Activated T-helper 2 cell treated with anti-CD3 and anti-CD28 coated beads, Interferon-gamma antibody, Interleukin-2, Interleukin-4, amounts not matched to agents 10 μg/mL and 5 μg/mL and 100 μg/mL, durations not matched to agents 14 hours and 24 hours and 36 hours (primary cell): Measurements from ENCODE around the gene FREM1. TPM values are rescaled to one million over a fixed set of nuclear protein-coding genes. Genes with fewer than 3 reads are reported as not detected.

Source experiments
- DNase-seq: peaks from one replicate; pipeline ENCODE4 v3.0.0; 2021; ENCODE audit warnings: low spot score
- H3K27ac Mint-ChIP-seq: one replicate; pipeline ENCODE4 v1.8.0; 2021; ENCODE audit warnings: mixed read lengths
- H3K27me3 Mint-ChIP-seq: one replicate; pipeline ENCODE4 v1.8.0; 2021; ENCODE audit warnings: low read depth, mixed read lengths
- H3K36me3 Mint-ChIP-seq: one replicate; pipeline ENCODE4 v1.8.0; 2021; ENCODE audit warnings: low read depth, mixed read lengths
- H3K4me1 Mint-ChIP-seq: one replicate; pipeline ENCODE4 v1.8.0; 2021; ENCODE audit warnings: low read depth, mixed read lengths
- H3K4me3 Mint-ChIP-seq: one replicate; pipeline ENCODE4 v1.8.0; 2021; ENCODE audit warnings: low read depth, mild to moderate bottlenecking, moderate library complexity, mixed read lengths
- H3K9me3 Mint-ChIP-seq: one replicate; pipeline ENCODE4 v1.8.0; 2021; ENCODE audit warnings: mixed read lengths
- intact Hi-C: fragments of 100-400 bp; cut with micrococcal nuclease; formaldehyde crosslinking; loops from one replicate; pipeline ENCODE4 v1.15.1; 2023
- total RNA-seq: library from RNA; stranded (reverse); gene quantifications from 2 replicates; pipeline ENCODE4 v1.2.3, GENCODE V29; 2022

The FREM1 gene
- total RNA-seq, 1 donor from 2014 or later, result not detected

- no peaks in the 10 kb centered on the region for H3K9me3 Mint-ChIP-seq
- intact Hi-C loops, result no loop called here
- H3K4me1 Mint-ChIP-seq, result no peaks in the 10 kb centered on the region
- no peaks in the 10 kb centered on the region for H3K27me3 Mint-ChIP-seq
- DNase-seq, result no peak
- no peak overlapping the region for H3K4me3 Mint-ChIP-seq
- H3K36me3 Mint-ChIP-seq, result no peaks in the 10 kb centered on the region
- no peak overlapping the region for H3K27ac Mint-ChIP-seq
These were observed 127.8 kb downstream of the FREM1 start for GRCh38 chr9:14782286-14783051.

GRCh38 chr9:14780693-14781092 is 129.5 kb downstream of the FREM1 start:
- Mint-ChIP-seq H3K27ac (no peak overlapping the region), H3K4me1 (no peaks in the 10 kb centered on the region), H3K4me3 (no peak overlapping the region), H3K9me3 (no peaks in the 10 kb centered on the region), H3K27me3 (no peaks in the 10 kb centered on the region), H3K36me3 (no peaks in the 10 kb centered on the region)
- intact Hi-C loops, result no loop called here
- no peak for DNase-seq

GRCh38 chr9:14780251-14780650 is 130.0 kb downstream of the FREM1 start:
- Mint-ChIP-seq H3K9me3 (no peaks in the 10 kb centered on the region), H3K27me3 (no peaks in the 10 kb centered on the region), H3K27ac (no peak overlapping the region), H3K36me3 (no peaks in the 10 kb centered on the region), H3K4me1 (no peaks in the 10 kb centered on the region), H3K4me3 (no peak overlapping the region)
- intact Hi-C loops, result no loop called here
- DNase-seq, result no peak

- H3K27me3 Mint-ChIP-seq, result no peaks in the 10 kb centered on the region
- no peak overlapping the region for H3K4me3 Mint-ChIP-seq
- no peaks in the 10 kb centered on the region for H3K9me3 Mint-ChIP-seq
- no peaks in the 10 kb centered on the region for H3K4me1 Mint-ChIP-seq
- H3K27ac Mint-ChIP-seq, result no peak overlapping the region
- no peak for DNase-seq
- intact Hi-C loops, result no loop called here
- no peaks in the 10 kb centered on the region for H3K36me3 Mint-ChIP-seq
These were observed 130.6 kb downstream of the FREM1 start for GRCh38 chr9:14779566-14780022.

- intact Hi-C loops, result no loop called here
- no peaks in the 10 kb centered on the region for H3K9me3 Mint-ChIP-seq
- no peaks in the 10 kb centered on the region for H3K36me3 Mint-ChIP-seq
- H3K4me1 Mint-ChIP-seq, result no peaks in the 10 kb centered on the region
- no peak for DNase-seq
- H3K27ac Mint-ChIP-seq, result no peak overlapping the region
- H3K27me3 Mint-ChIP-seq, result no peaks in the 10 kb centered on the region
- no peak overlapping the region for H3K4me3 Mint-ChIP-seq
These were observed 131.7 kb downstream of the FREM1 start for GRCh38 chr9:14778565-14778964.

- Mint-ChIP-seq H3K4me3 (no peak overlapping the region), H3K27me3 (peaks cover 1% of the 10 kb centered on the region), H3K9me3 (no peaks in the 10 kb centered on the region), H3K27ac (no peak overlapping the region), H3K36me3 (no peaks in the 10 kb centered on the region), H3K4me1 (no peaks in the 10 kb centered on the region)
- DNase-seq, result no peak
- intact Hi-C loops, result no loop called here
These were observed 134.3 kb downstream of the FREM1 start for GRCh38 chr9:14775917-14776316.

- H3K27me3 Mint-ChIP-seq, result peaks cover 6% of the 10 kb centered on the region
- H3K9me3 Mint-ChIP-seq, result no peaks in the 10 kb centered on the region
- no peak overlapping the region for H3K4me3 Mint-ChIP-seq
- H3K27ac Mint-ChIP-seq, result no peak overlapping the region
- intact Hi-C loops, result no loop called here
- no peak for DNase-seq
- no peaks in the 10 kb centered on the region for H3K36me3 Mint-ChIP-seq
- H3K4me1 Mint-ChIP-seq, result no peaks in the 10 kb centered on the region
These were observed 139.6 kb downstream of the FREM1 start for GRCh38 chr9:14770592-14770991.

GRCh38 chr9:14769230-14769571 is 141.0 kb downstream of the FREM1 start:
- H3K27ac Mint-ChIP-seq, result no peak overlapping the region
- DNase-seq, result no peak
- H3K36me3 Mint-ChIP-seq, result no peaks in the 10 kb centered on the region
- intact Hi-C loops, result loop anchor here (5.0 kb wide), 1 partner anchor 302 kb away; no protein-coding TSS in a partner anchor
- H3K4me3 Mint-ChIP-seq, result no peak overlapping the region
- H3K4me1 Mint-ChIP-seq, result no peaks in the 10 kb centered on the region
- H3K27me3 Mint-ChIP-seq, result peaks cover 6% of the 10 kb centered on the region
- H3K9me3 Mint-ChIP-seq, result no peaks in the 10 kb centered on the region

GRCh38 chr9:14768405-14769229 is 141.6 kb downstream of the FREM1 start:
- no peak for DNase-seq
- no peaks in the 10 kb centered on the region for H3K9me3 Mint-ChIP-seq
- peaks cover 6% of the 10 kb centered on the region for H3K27me3 Mint-ChIP-seq
- H3K4me1 Mint-ChIP-seq, result no peaks in the 10 kb centered on the region
- H3K36me3 Mint-ChIP-seq, result no peaks in the 10 kb centered on the region
- intact Hi-C loops, result loop anchor here (1.0 to 5.0 kb wide), 2 partner anchors 152 to 301 kb away; no protein-coding TSS in a partner anchor
- no peak overlapping the region for H3K27ac Mint-ChIP-seq
- H3K4me3 Mint-ChIP-seq, result no peak overlapping the region

- H3K4me3 Mint-ChIP-seq, result no peak overlapping the region
- no peaks in the 10 kb centered on the region for H3K36me3 Mint-ChIP-seq
- no peaks in the 10 kb centered on the region for H3K9me3 Mint-ChIP-seq
- intact Hi-C loops, result loop anchor here (5.0 kb wide), 1 partner anchor 299 kb away; no protein-coding TSS in a partner anchor
- DNase-seq, result no peak
- H3K4me1 Mint-ChIP-seq, result no peaks in the 10 kb centered on the region
- no peak overlapping the region for H3K27ac Mint-ChIP-seq
- H3K27me3 Mint-ChIP-seq, result peaks cover 4% of the 10 kb centered on the region
These were observed 143.9 kb downstream of the FREM1 start for GRCh38 chr9:14766299-14766698.

GRCh38 chr9:14761584-14761983 is 148.6 kb downstream of the FREM1 start:
- Mint-ChIP-seq H3K4me1 (no peaks in the 10 kb centered on the region), H3K9me3 (no peaks in the 10 kb centered on the region), H3K36me3 (no peaks in the 10 kb centered on the region), H3K4me3 (no peak overlapping the region), H3K27me3 (peaks cover 3% of the 10 kb centered on the region), H3K27ac (no peak overlapping the region)
- intact Hi-C loops, result no loop called here
- DNase-seq, result no peak

GRCh38 chr9:14760060-14760459 is 150.2 kb downstream of the FREM1 start:
- H3K4me1 Mint-ChIP-seq, result no peaks in the 10 kb centered on the region
- H3K4me3 Mint-ChIP-seq, result no peak overlapping the region
- no peaks in the 10 kb centered on the region for H3K9me3 Mint-ChIP-seq
- no peak for DNase-seq
- H3K27ac Mint-ChIP-seq, result no peak overlapping the region
- peaks cover 3% of the 10 kb centered on the region for H3K27me3 Mint-ChIP-seq
- no peaks in the 10 kb centered on the region for H3K36me3 Mint-ChIP-seq
- intact Hi-C loops, result no loop called here

- Mint-ChIP-seq H3K36me3 (no peaks in the 10 kb centered on the region), H3K27ac (no peak overlapping the region), H3K9me3 (no peaks in the 10 kb centered on the region), H3K4me1 (no peaks in the 10 kb centered on the region), H3K27me3 (peaks cover 6% of the 10 kb centered on the region), H3K4me3 (no peak overlapping the region)
- intact Hi-C loops, result no loop called here
- no peak for DNase-seq
These were observed 153.9 kb downstream of the FREM1 start for GRCh38 chr9:14756291-14756690.
